GM12878 (cell line): ENCODE results near the gene ITGA8. TPM values are rescaled to one million over a fixed set of nuclear protein-coding genes. Genes with fewer than 3 reads are reported as not detected.

Experiments used
- ATAC-seq: fragments of 200-7000 bp; cut with Tn5 transposase; 3 replicates; pipeline ENCODE4 v1.9.1; 2020; ENCODE audit warnings: mild to moderate bottlenecking, moderate library complexity
- BruUV-seq: library from RNA; stranded (reverse); fragments of 400-500 nt; replicated peaks from 2 replicates; lab custom pipeline; 2021; lab: Mats Ljungman, UMichigan
- CTCF ChIA-PET: fragments of 300-600 bp; sonication (Branson Sonifier 250); formaldehyde crosslinking; extraction: SDS; loops from one replicate; lab custom pipeline; 2021; ENCODE audit warnings: inconsistent platforms; lab: Yijun Ruan, JAX
- POLR2A ChIA-PET: fragments of 350-600 bp; formaldehyde crosslinking; extraction: SDS; loops from one replicate; lab custom pipeline; 2021; ENCODE audit warnings: inconsistent platforms; lab: Charles Lee
- RAD21 ChIA-PET: fragments of 300-600 bp; sonication (Branson Sonifier 250); formaldehyde crosslinking; loops from one replicate; lab custom pipeline; 2023; ENCODE audit warnings: antibody characterized with exemption; ENCODE audit not compliant: unreplicated experiment; lab: Charles Lee
- SMC1A ChIA-PET: fragments of 300-600 bp; sonication (Branson Sonifier 250); formaldehyde crosslinking; loops from one replicate; lab custom pipeline; 2023; ENCODE audit not compliant: unreplicated experiment, uncharacterized antibody; lab: Charles Lee
- DNase-seq: peaks from one replicate; pipeline ENCODE4 v3.0.0-alpha.2; 2011; ENCODE audit warnings: low read depth, low spot score
- FAIRE-seq: peaks from 3 replicates; lab custom pipeline; 2011; peaks lifted over from hg19 to GRCh38; lab: Jason Lieb, UNC
- H2AFZ ChIP-seq: 2 replicates; pipeline ENCODE4 v1.6.0; 2011; ENCODE audit warnings: low read depth, low read length, control low read depth; ENCODE audit not compliant: control insufficient read depth
- H3K27ac ChIP-seq: 2 replicates; pipeline ENCODE4 v1.5.1; 2011; ENCODE audit warnings: control low read depth; ENCODE audit not compliant: control insufficient read depth, insufficient read depth
- H3K27me3 ChIP-seq, 2 experiments: replicated peaks in 1 of 2; 2 replicates each; pipeline versions ENCODE4 v1.6.0 to v1.6.1; 2011; ENCODE audit warnings: low read length in 1 of 2; ENCODE audit not compliant: control insufficient read depth in 2 of 2, insufficient read depth in 2 of 2
- H3K36me3 ChIP-seq, 2 experiments: 2 replicates each; pipeline ENCODE4 v1.5.1; 2011; ENCODE audit warnings: low read length in 1 of 2; ENCODE audit not compliant: control insufficient read depth in 2 of 2, insufficient read depth in 2 of 2
- H3K4me1 ChIP-seq: 2 replicates; pipeline ENCODE4 v1.6.1; 2011; ENCODE audit warnings: mild to moderate bottlenecking, low read length, moderate library complexity, mixed read lengths; ENCODE audit not compliant: control insufficient read depth, insufficient read depth
- H3K4me2 ChIP-seq: 2 replicates; pipeline ENCODE4 v1.6.0; 2011; ENCODE audit warnings: control low read depth; ENCODE audit not compliant: control insufficient read depth, insufficient read depth
- H3K4me3 ChIP-seq: fragments of 200-600 bp; sonication (generic); 2 replicates; pipeline ENCODE4 v1.5.1; 2016
- H3K79me2 ChIP-seq: 2 replicates; pipeline ENCODE4 v1.6.0; 2011; ENCODE audit warnings: low read length; ENCODE audit not compliant: control insufficient read depth, insufficient read depth
- H3K9ac ChIP-seq: 2 replicates; pipeline ENCODE4 v1.8.0; 2011; ENCODE audit warnings: low read length, control low read depth, mixed read lengths; ENCODE audit not compliant: control insufficient read depth, insufficient read depth
- H3K9me3 ChIP-seq: replicated peaks from 3 replicates; pipeline ENCODE4 v1.5.1; 2011; ENCODE audit warnings: mild to moderate bottlenecking, low read length; ENCODE audit not compliant: control insufficient read depth, insufficient read depth
- H4K20me1 ChIP-seq: 2 replicates; pipeline ENCODE4 v1.6.0; 2011; ENCODE audit not compliant: control insufficient read depth, insufficient read depth
- BHLHE40 ChIP-seq, 2 experiments: fragments of 450-650 bp in 1 of 2; IDR thresholded peaks; 2 replicates each; pipeline ENCODE4 v1.6.1; 2011 to 2017; ENCODE audit warnings: low read depth in 2 of 2, borderline replicate concordance in 1 of 2, improper control_type of control experiment in 1 of 2, low read length in 1 of 2, mild to moderate bottlenecking in 1 of 2
- BRCA1 ChIP-seq: IDR thresholded peaks from 2 replicates; pipeline ENCODE4 v1.6.1; 2011; ENCODE audit warnings: low read depth, low read length, improper control_type of control experiment
- CBFB ChIP-seq: IDR thresholded peaks from 2 replicates; pipeline ENCODE4 v1.6.1; 2016; ENCODE audit warnings: antibody characterized with exemption, low read depth
- HCFC1 ChIP-seq: fragments of 150-350 bp; IDR thresholded peaks from 2 replicates; pipeline ENCODE4 v1.6.1; 2014; ENCODE audit warnings: low read length
- KLF5 ChIP-seq: fragments of 450-650 bp; IDR thresholded peaks from 2 replicates; pipeline ENCODE4 v1.6.1; 2014; ENCODE audit warnings: mild to moderate bottlenecking; ENCODE audit not compliant: partially characterized antibody
- PML ChIP-seq: IDR thresholded peaks from 2 replicates; pipeline ENCODE4 v1.6.1; 2012; ENCODE audit warnings: low read length, inconsistent platforms
- SIN3A ChIP-seq: IDR thresholded peaks from 2 replicates; pipeline ENCODE4 v1.6.1; 2012; ENCODE audit warnings: low read depth, low read length, improper control_type of control experiment
- SIX5 ChIP-seq: IDR thresholded peaks from 2 replicates; pipeline ENCODE4 v1.6.1; 2011; ENCODE audit warnings: mild to moderate bottlenecking, low read depth, low read length, moderate library complexity; ENCODE audit not compliant: severe bottlenecking
- WGBS: methylation state at CpG from one replicate; pipeline ENCODE4 v1.1.6; 2016; ENCODE audit warnings: low lambda C conversion rate; ENCODE audit not compliant: insufficient replicate concordance, insufficient coverage; ENCODE audit errors: missing lambda C conversion rate; 5-methylcytosine and 5-hydroxymethylcytosine counted together
- in situ Hi-C: fragments of 300-500 bp; cut with MboI; formaldehyde crosslinking; loops from 9 replicates; pipeline ENCODE4 v1.14.3; 2018; ENCODE audit warnings: mixed read lengths
- intact Hi-C: fragments of 100-400 bp; cut with micrococcal nuclease; formaldehyde crosslinking; loops from one replicate; pipeline ENCODE4 v1.14.2; 2022; ENCODE audit not compliant: unreplicated experiment
- polyA plus RNA-seq, 11 experiments: library from polyadenylated mRNA; depleted of rRNA in 4 of 11; unstranded in 6 of 11; stranded (reverse) in 5 of 11; fragments of >200 nt; fragmentation: Nextera tagmentation in 4 of 11; fragmentation: Illumina TruSeq in 1 of 11; extraction: Ambion mirVana in 4 of 11; extraction: Trizol in 1 of 11; gene quantifications; 1 replicate in 1 of 11; 2 replicates in 10 of 11; pipeline versions ENCODE4 v1.2.1 to v1.2.3, GENCODE V29; 2011 to 2016; ENCODE audit warnings: inconsistent platforms in 2 of 11, missing spikeins in 2 of 11, low read depth in 1 of 11
- total RNA-seq, 4 experiments: library from RNA; depleted of rRNA in 3 of 4; stranded (reverse); fragments of >200 nt in 3 of 4; fragmentation: Illumina TruSeq in 1 of 4; extraction: Trizol in 1 of 4; gene quantifications; 2 replicates each; pipeline versions ENCODE4 v1.2.1 to v1.2.3, GENCODE V29; 2013 to 2021
- TF ChIP-seq, protein P1 (sequence below): IDR thresholded peaks from 2 replicates; pipeline ENCODE4 v1.6.1; 2011; ENCODE audit warnings: low read depth, low read length, improper control_type of control experiment, borderline replicate concordance
- TF ChIP-seq, protein P2 (sequence below): IDR thresholded peaks from 2 replicates; pipeline ENCODE4 v1.6.1; 2012; ENCODE audit warnings: mild to moderate bottlenecking, low read depth, low read length
- TF ChIP-seq, protein P3 (sequence below): fragments of 450-650 bp; IDR thresholded peaks from 2 replicates; pipeline ENCODE4 v1.6.1; 2017; ENCODE audit warnings: borderline replicate concordance
- TF ChIP-seq, protein P4 (sequence below): IDR thresholded peaks from 2 replicates; pipeline ENCODE4 v1.6.1; 2012; ENCODE audit warnings: improper control_type of control experiment, low read depth, low read length; ENCODE audit not compliant: insufficient replicate concordance

The ITGA8 gene
- total and polyA plus RNA-seq, 10 of the 15 experiments (the other 5 are each of a cell fraction or from before 2014, with no cell fraction given) = 0.03 TPM; not detected in 9

DNA sequence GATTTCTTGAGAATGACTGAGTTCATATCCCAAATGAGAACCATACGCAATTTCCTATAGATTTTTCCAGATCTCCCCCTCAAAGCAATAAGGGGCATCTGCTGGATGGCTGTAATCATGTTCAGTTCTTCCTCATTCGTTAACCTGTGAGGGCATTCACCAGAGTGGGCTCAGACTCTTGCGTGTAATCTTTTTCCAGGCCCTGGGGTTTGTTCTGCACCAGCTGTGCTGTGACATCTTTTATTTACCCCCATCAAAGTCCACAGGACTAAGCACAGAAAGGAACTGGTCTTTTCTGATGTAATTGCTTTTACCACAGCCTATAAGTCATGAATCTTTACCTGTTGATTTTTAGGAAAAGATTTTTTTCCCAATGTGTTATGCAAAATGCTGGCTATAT lies 27.9 kb upstream of the ITGA8 start (continued):
- TF ChIP-seq SIX5 = no peak
- no peak for TF ChIP-seq BRCA1
- TF ChIP-seq, protein P1, sequence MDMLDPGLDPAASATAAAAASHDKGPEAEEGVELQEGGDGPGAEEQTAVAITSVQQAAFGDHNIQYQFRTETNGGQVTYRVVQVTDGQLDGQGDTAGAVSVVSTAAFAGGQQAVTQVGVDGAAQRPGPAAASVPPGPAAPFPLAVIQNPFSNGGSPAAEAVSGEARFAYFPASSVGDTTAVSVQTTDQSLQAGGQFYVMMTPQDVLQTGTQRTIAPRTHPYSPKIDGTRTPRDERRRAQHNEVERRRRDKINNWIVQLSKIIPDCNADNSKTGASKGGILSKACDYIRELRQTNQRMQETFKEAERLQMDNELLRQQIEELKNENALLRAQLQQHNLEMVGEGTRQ = no peak
- TF ChIP-seq, protein P2, sequence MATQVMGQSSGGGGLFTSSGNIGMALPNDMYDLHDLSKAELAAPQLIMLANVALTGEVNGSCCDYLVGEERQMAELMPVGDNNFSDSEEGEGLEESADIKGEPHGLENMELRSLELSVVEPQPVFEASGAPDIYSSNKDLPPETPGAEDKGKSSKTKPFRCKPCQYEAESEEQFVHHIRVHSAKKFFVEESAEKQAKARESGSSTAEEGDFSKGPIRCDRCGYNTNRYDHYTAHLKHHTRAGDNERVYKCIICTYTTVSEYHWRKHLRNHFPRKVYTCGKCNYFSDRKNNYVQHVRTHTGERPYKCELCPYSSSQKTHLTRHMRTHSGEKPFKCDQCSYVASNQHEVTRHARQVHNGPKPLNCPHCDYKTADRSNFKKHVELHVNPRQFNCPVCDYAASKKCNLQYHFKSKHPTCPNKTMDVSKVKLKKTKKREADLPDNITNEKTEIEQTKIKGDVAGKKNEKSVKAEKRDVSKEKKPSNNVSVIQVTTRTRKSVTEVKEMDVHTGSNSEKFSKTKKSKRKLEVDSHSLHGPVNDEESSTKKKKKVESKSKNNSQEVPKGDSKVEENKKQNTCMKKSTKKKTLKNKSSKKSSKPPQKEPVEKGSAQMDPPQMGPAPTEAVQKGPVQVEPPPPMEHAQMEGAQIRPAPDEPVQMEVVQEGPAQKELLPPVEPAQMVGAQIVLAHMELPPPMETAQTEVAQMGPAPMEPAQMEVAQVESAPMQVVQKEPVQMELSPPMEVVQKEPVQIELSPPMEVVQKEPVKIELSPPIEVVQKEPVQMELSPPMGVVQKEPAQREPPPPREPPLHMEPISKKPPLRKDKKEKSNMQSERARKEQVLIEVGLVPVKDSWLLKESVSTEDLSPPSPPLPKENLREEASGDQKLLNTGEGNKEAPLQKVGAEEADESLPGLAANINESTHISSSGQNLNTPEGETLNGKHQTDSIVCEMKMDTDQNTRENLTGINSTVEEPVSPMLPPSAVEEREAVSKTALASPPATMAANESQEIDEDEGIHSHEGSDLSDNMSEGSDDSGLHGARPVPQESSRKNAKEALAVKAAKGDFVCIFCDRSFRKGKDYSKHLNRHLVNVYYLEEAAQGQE = no peak

DNA sequence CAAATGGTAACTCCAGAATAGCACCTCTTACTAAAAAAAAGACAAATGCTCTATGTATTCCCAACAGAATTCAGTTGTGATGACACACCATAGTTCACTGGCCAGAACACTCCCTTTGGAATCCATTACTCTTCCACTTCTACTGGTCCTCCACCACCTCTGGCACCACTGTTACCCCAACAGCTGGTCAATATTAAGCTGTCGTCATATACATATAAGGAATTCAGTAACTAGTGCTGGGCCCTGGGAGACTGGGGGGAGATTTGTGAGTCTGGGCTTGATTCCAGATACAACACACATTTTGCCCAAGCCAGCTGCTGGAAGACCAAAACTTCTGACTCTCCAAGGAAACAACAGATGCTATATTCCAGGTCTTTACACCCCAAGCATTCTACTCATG lies 26.0 kb upstream of the ITGA8 start:
- Histone ChIP-seq H3K9me3 (no peaks in the 10 kb centered on the region), H3K79me2 (no peaks in the 10 kb centered on the region), H3K36me3 (no peaks in the 10 kb centered on the region), H2AFZ (no peak overlapping the region), H3K4me1 (no peaks in the 10 kb centered on the region), H4K20me1 (no peaks in the 10 kb centered on the region), H3K27ac (no peak overlapping the region), H3K9ac (no peak overlapping the region), H3K4me3 (no peak overlapping the region), H3K27me3 (no peaks in the 10 kb centered on the region), H3K4me2 (no peak overlapping the region)
- in situ Hi-C loops = no loop called here
- FAIRE-seq (no peak), ATAC-seq (no peak), DNase-seq (no peak)
- ChIA-PET SMC1A (no interaction called here), RAD21 (interaction anchor here (0.6 kb wide), 1 partner anchor 94 kb away, joined by 3 read pairs; no protein-coding TSS in a partner anchor), CTCF (interaction anchor here (1.3 kb wide), 1 partner anchor 161 kb away, joined by 3 read pairs; no protein-coding TSS in a partner anchor), POLR2A (no interaction called here)
- 59% methylated on average over 1 of the region's 1 CpG for WGBS
- no TSS peak for BruUV-seq
- intact Hi-C loops = no loop called here
- TF ChIP-seq SIX5 = no peak
- no peak for TF ChIP-seq BHLHE40 (IDR thresholded peaks at IDR 0.05; ENCODE audit: borderline replicate concordance in 1 of 2, low read depth in 2 of 2, low read length in 1 of 2)
- no peak for TF ChIP-seq SIN3A
- TF ChIP-seq, protein P3, sequence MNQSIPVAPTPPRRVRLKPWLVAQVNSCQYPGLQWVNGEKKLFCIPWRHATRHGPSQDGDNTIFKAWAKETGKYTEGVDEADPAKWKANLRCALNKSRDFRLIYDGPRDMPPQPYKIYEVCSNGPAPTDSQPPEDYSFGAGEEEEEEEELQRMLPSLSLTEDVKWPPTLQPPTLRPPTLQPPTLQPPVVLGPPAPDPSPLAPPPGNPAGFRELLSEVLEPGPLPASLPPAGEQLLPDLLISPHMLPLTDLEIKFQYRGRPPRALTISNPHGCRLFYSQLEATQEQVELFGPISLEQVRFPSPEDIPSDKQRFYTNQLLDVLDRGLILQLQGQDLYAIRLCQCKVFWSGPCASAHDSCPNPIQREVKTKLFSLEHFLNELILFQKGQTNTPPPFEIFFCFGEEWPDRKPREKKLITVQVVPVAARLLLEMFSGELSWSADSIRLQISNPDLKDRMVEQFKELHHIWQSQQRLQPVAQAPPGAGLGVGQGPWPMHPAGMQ = no peak
- TF ChIP-seq PML = no peak
- TF ChIP-seq HCFC1 = no peak
- no peak for TF ChIP-seq CBFB
- no peak for TF ChIP-seq KLF5
- TF ChIP-seq, protein P4, sequence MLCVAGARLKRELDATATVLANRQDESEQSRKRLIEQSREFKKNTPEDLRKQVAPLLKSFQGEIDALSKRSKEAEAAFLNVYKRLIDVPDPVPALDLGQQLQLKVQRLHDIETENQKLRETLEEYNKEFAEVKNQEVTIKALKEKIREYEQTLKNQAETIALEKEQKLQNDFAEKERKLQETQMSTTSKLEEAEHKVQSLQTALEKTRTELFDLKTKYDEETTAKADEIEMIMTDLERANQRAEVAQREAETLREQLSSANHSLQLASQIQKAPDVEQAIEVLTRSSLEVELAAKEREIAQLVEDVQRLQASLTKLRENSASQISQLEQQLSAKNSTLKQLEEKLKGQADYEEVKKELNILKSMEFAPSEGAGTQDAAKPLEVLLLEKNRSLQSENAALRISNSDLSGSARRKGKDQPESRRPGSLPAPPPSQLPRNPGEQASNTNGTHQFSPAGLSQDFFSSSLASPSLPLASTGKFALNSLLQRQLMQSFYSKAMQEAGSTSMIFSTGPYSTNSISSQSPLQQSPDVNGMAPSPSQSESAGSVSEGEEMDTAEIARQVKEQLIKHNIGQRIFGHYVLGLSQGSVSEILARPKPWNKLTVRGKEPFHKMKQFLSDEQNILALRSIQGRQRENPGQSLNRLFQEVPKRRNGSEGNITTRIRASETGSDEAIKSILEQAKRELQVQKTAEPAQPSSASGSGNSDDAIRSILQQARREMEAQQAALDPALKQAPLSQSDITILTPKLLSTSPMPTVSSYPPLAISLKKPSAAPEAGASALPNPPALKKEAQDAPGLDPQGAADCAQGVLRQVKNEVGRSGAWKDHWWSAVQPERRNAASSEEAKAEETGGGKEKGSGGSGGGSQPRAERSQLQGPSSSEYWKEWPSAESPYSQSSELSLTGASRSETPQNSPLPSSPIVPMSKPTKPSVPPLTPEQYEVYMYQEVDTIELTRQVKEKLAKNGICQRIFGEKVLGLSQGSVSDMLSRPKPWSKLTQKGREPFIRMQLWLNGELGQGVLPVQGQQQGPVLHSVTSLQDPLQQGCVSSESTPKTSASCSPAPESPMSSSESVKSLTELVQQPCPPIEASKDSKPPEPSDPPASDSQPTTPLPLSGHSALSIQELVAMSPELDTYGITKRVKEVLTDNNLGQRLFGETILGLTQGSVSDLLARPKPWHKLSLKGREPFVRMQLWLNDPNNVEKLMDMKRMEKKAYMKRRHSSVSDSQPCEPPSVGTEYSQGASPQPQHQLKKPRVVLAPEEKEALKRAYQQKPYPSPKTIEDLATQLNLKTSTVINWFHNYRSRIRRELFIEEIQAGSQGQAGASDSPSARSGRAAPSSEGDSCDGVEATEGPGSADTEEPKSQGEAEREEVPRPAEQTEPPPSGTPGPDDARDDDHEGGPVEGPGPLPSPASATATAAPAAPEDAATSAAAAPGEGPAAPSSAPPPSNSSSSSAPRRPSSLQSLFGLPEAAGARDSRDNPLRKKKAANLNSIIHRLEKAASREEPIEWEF = no peak
